HEK293 (cell line): ENCODE data around the gene ZNF792.

ENCODE experiments used
- BCL11A ChIP-seq: fragments of 450-650 bp; formaldehyde crosslinking; IDR thresholded peaks from 2 replicates; pipeline ENCODE4 v1.5.1; 2016; ENCODE audit warnings: low read depth, missing biosample characterization, missing genetic modification characterization
- EGR2 ChIP-seq: fragments of 450-650 bp; formaldehyde crosslinking; IDR thresholded peaks from 2 replicates; pipeline ENCODE4 v1.5.1; 2016; ENCODE audit warnings: low read depth, missing biosample characterization, missing genetic modification characterization
- HIC1 ChIP-seq: fragments of 450-650 bp; formaldehyde crosslinking; IDR thresholded peaks from 2 replicates; pipeline ENCODE4 v1.5.1; 2016; ENCODE audit warnings: missing biosample characterization, missing genetic modification characterization
- HOXC10 ChIP-seq: sonication (generic); formaldehyde crosslinking; IDR thresholded peaks from 2 replicates; pipeline ENCODE4 v1.8.1; 2023; ENCODE audit warnings: mild to moderate bottlenecking, missing genetic modification reagents
- KLF1 ChIP-seq: fragments of 450-650 bp; formaldehyde crosslinking; IDR thresholded peaks from 2 replicates; pipeline ENCODE4 v1.5.1; 2016; ENCODE audit warnings: missing biosample characterization, missing genetic modification characterization
- KLF10 ChIP-seq: fragments of 450-650 bp; IDR thresholded peaks from 2 replicates; pipeline ENCODE4 v1.5.1; 2018; ENCODE audit warnings: missing biosample characterization, mild to moderate bottlenecking, missing genetic modification characterization
- KLF8 ChIP-seq: fragments of 450-650 bp; formaldehyde crosslinking; IDR thresholded peaks from 2 replicates; pipeline ENCODE4 v1.5.1; 2016; ENCODE audit warnings: missing biosample characterization, missing genetic modification characterization
- KLF9 ChIP-seq: fragments of 450-650 bp; formaldehyde crosslinking; IDR thresholded peaks from 2 replicates; pipeline ENCODE4 v1.5.1; 2016; ENCODE audit warnings: missing biosample characterization, missing genetic modification characterization, low read depth
- SCRT1 ChIP-seq: fragments of 450-650 bp; formaldehyde crosslinking; IDR thresholded peaks from 2 replicates; pipeline ENCODE4 v1.5.1; 2016; ENCODE audit warnings: missing biosample characterization, missing genetic modification characterization, borderline replicate concordance
- SP2 ChIP-seq: fragments of 450-650 bp; formaldehyde crosslinking; IDR thresholded peaks from 2 replicates; pipeline ENCODE4 v1.5.1; 2016; ENCODE audit warnings: missing biosample characterization, missing genetic modification characterization
- ZBTB11 ChIP-seq: fragments of 450-650 bp; formaldehyde crosslinking; conservative IDR thresholded peaks from 2 replicates; pipeline ENCODE4 v1.5.1; 2016; ENCODE audit warnings: low read depth, missing biosample characterization, missing genetic modification characterization
- ZBTB26 ChIP-seq: fragments of 450-650 bp; formaldehyde crosslinking; optimal IDR thresholded peaks from 2 replicates; pipeline ENCODE3; 2016; ENCODE audit warnings: missing biosample characterization, mild to moderate bottlenecking, missing genetic modification characterization
- ZBTB7A ChIP-seq: fragments of 450-650 bp; formaldehyde crosslinking; IDR thresholded peaks from 2 replicates; pipeline ENCODE4 v1.5.1; 2016; ENCODE audit warnings: low read depth, missing biosample characterization, missing genetic modification characterization
- ZBTB8A ChIP-seq: fragments of 450-650 bp; formaldehyde crosslinking; IDR thresholded peaks from 2 replicates; pipeline ENCODE4 v1.5.1; 2016; ENCODE audit warnings: missing biosample characterization, missing genetic modification characterization
- ZFHX2 ChIP-seq: fragments of 450-650 bp; formaldehyde crosslinking; conservative IDR thresholded peaks from 2 replicates; pipeline ENCODE4 v1.5.1; 2016; ENCODE audit warnings: missing biosample characterization, missing genetic modification characterization
- ZFP37 ChIP-seq: fragments of 450-650 bp; formaldehyde crosslinking; IDR thresholded peaks from 2 replicates; pipeline ENCODE4 v1.5.1; 2016; ENCODE audit warnings: missing biosample characterization, missing genetic modification characterization
- ZFP69B ChIP-seq: fragments of 450-650 bp; formaldehyde crosslinking; IDR thresholded peaks from 2 replicates; pipeline ENCODE4 v1.5.1; 2016; ENCODE audit warnings: missing biosample characterization, missing genetic modification characterization
- ZIC2 ChIP-seq: fragments of 450-650 bp; formaldehyde crosslinking; IDR thresholded peaks from 2 replicates; pipeline ENCODE4 v1.5.1; 2016; ENCODE audit warnings: missing biosample characterization, missing genetic modification characterization
- ZNF169 ChIP-seq: fragments of 450-650 bp; formaldehyde crosslinking; IDR thresholded peaks from 2 replicates; pipeline ENCODE4 v1.5.1; 2016; ENCODE audit warnings: missing biosample characterization, missing genetic modification characterization
- ZNF391 ChIP-seq: fragments of 450-650 bp; formaldehyde crosslinking; IDR thresholded peaks from 2 replicates; pipeline ENCODE4 v1.5.1; 2016; ENCODE audit warnings: low read depth, missing biosample characterization, missing genetic modification characterization, borderline replicate concordance
- ZNF488 ChIP-seq: fragments of 450-650 bp; formaldehyde crosslinking; IDR thresholded peaks from 2 replicates; pipeline ENCODE4 v1.5.1; 2016; ENCODE audit warnings: missing biosample characterization, missing genetic modification characterization
- ZNF510 ChIP-seq: fragments of 450-650 bp; formaldehyde crosslinking; IDR thresholded peaks from 2 replicates; pipeline ENCODE4 v1.5.1; 2018; ENCODE audit warnings: mild to moderate bottlenecking, missing genetic modification characterization, missing biosample characterization; ENCODE audit not compliant: insufficient replicate concordance
- ZNF514 ChIP-seq: fragments of 450-650 bp; formaldehyde crosslinking; IDR thresholded peaks from 2 replicates; pipeline ENCODE4 v1.5.1; 2016; ENCODE audit warnings: missing biosample characterization, missing genetic modification characterization
- ZNF521 ChIP-seq: fragments of 450-650 bp; formaldehyde crosslinking; IDR thresholded peaks from 2 replicates; pipeline ENCODE4 v1.5.1; 2017; ENCODE audit warnings: missing biosample characterization, mild to moderate bottlenecking, missing genetic modification characterization
- ZNF704 ChIP-seq: fragments of 450-650 bp; formaldehyde crosslinking; IDR thresholded peaks from 2 replicates; pipeline ENCODE4 v1.5.1; 2016; ENCODE audit warnings: missing biosample characterization, missing genetic modification characterization
- ZNF707 ChIP-seq: fragments of 450-650 bp; formaldehyde crosslinking; IDR thresholded peaks from 2 replicates; pipeline ENCODE4 v1.5.1; 2016; ENCODE audit warnings: missing biosample characterization, missing genetic modification characterization
- ZSCAN16 ChIP-seq: fragments of 450-650 bp; formaldehyde crosslinking; IDR thresholded peaks from 2 replicates; pipeline ENCODE4 v1.5.1; 2016; ENCODE audit warnings: missing biosample characterization, missing genetic modification characterization
- ZSCAN23 ChIP-seq: fragments of 450-650 bp; formaldehyde crosslinking; IDR thresholded peaks from 2 replicates; pipeline ENCODE4 v1.5.1; 2016; ENCODE audit warnings: missing biosample characterization, missing genetic modification characterization
- ZSCAN30 ChIP-seq: fragments of 450-650 bp; IDR thresholded peaks from 2 replicates; pipeline ENCODE4 v1.5.1; 2018; ENCODE audit warnings: missing biosample characterization, mild to moderate bottlenecking, missing genetic modification characterization, moderate library complexity
- ZXDB ChIP-seq: fragments of 450-650 bp; formaldehyde crosslinking; IDR thresholded peaks from 2 replicates; pipeline ENCODE4 v1.5.1; 2016; ENCODE audit warnings: missing biosample characterization, missing genetic modification characterization

The ZNF792 gene

GRCh38 chr19:34963573-34964406 is at the start of gene ZNF792 (continued):
- peak; percentile 84 for TF ChIP-seq ZXDB
- no peak for TF ChIP-seq ZNF510
- TF ChIP-seq ZBTB26 (tag by site-specific recombination), result peak; percentile 77
- no peak for TF ChIP-seq ZNF169 (tag by site-specific recombination)
- TF ChIP-seq ZNF521 (tag by site-specific recombination), result no peak
- TF ChIP-seq SCRT1, result no peak
- TF ChIP-seq KLF1 (tag by site-specific recombination), result peak; percentile 19; the same call in 1 of the 2 replicates
- TF ChIP-seq ZNF514 (tag by site-specific recombination), result no peak
- TF ChIP-seq KLF8, result peak; percentile 63
- peak; percentile 96 for TF ChIP-seq ZFP69B (tag by site-specific recombination)
- peak; percentile 95; the same call in 1 of the 2 replicates for TF ChIP-seq ZBTB7A (tag by site-specific recombination)
- peak; percentile 77 for TF ChIP-seq BCL11A (tag by site-specific recombination)
- TF ChIP-seq ZSCAN23 (tag by site-specific recombination), result no peak
- no peak for TF ChIP-seq ZNF488 (tag by site-specific recombination)
- TF ChIP-seq ZNF704, result no peak
- TF ChIP-seq HOXC10 (CRISPR knock-in tag), result no peak
- peak; percentile 12; the same call in 1 of the 2 replicates for TF ChIP-seq KLF10 (tag by site-specific recombination)
- peak; percentile 75 for TF ChIP-seq ZFHX2 (tag by site-specific recombination)
- TF ChIP-seq ZBTB11 (tag by site-specific recombination), result peak; percentile 85
- TF ChIP-seq ZIC2 (tag by site-specific recombination), result peak; percentile 95
- peak; percentile 80 for TF ChIP-seq ZFP37 (tag by site-specific recombination)
- TF ChIP-seq ZNF707 (tag by site-specific recombination), result peak; percentile 12; the same call in 1 of the 2 replicates
- peak; percentile 91 for TF ChIP-seq SP2 (tag by site-specific recombination)
- TF ChIP-seq ZSCAN16 (tag by site-specific recombination), result peak; percentile 25; the same call in 1 of the 2 replicates
- TF ChIP-seq EGR2 (tag by site-specific recombination), result peak; percentile 71
- TF ChIP-seq ZSCAN30, result peak; percentile 69
- peak; percentile 86 for TF ChIP-seq KLF9 (tag by site-specific recombination)
- TF ChIP-seq ZBTB8A (tag by site-specific recombination), result peak; percentile 93
- TF ChIP-seq ZNF391, result peak; percentile 70; the same call in 1 of the 2 replicates
- TF ChIP-seq HIC1, result peak; percentile 84
